Kidney capillary endothelial cell (primary cell): ENCODE data around the gene RPS5.
"Not testable (repeated sequence)": the region's sequence is repeated elsewhere in the genome, so short reads cannot be mapped to it uniquely, and the experiment has no call there.

Experiments used
- DNase-seq: peaks from one replicate; pipeline ENCODE4 v3.0.0-alpha.2; 2018; ENCODE audit warnings: low spot score

The RPS5 gene

GRCh38 chr19:58386576-58387337, at the start of gene RPS5:
RPS5 (plus strand) TSS chr19:58387269; CDS start chr19:58388138, 869 bp downstream.
- peak; percentile 99 for DNase-seq

GRCh38 chr19:58338336-58338735, 48.7 kb upstream of the RPS5 start:
- no peak for DNase-seq

GRCh38 chr19:58338825-58339558, 48.1 kb upstream of the RPS5 start:
- DNase-seq, result no peak

GRCh38 chr19:58345558-58345957, 41.5 kb upstream of the RPS5 start:
- DNase-seq, result no peak

- no peak for DNase-seq
Measured at GRCh38 chr19:58346961-58347929, 39.8 kb upstream of the RPS5 start.

- DNase-seq, result not testable (repeated sequence)
Measured at GRCh38 chr19:58348080-58348479, 39.0 kb upstream of the RPS5 start.

- DNase-seq, result no peak
Measured at GRCh38 chr19:58349590-58349989, 37.5 kb upstream of the RPS5 start.

GRCh38 chr19:58350001-58350861, 36.8 kb upstream of the RPS5 start:
- DNase-seq, result no peak

GRCh38 chr19:58350871-58351557, 36.1 kb upstream of the RPS5 start:
- no peak for DNase-seq

GRCh38 chr19:58351558-58351878, 35.6 kb upstream of the RPS5 start:
- no peak for DNase-seq

GRCh38 chr19:58351990-58352755, 34.9 kb upstream of the RPS5 start:
- DNase-seq, result no peak

- no peak for DNase-seq
Measured at GRCh38 chr19:58352760-58353671, 34.1 kb upstream of the RPS5 start, which contains the start of gene A1BG. A1BG (minus strand) TSS chr19:58353492; CDS start chr19:58353437, 55 bp downstream.

- DNase-seq, result no peak
Measured at GRCh38 chr19:58353717-58354477, 33.2 kb upstream of the RPS5 start.

GRCh38 chr19:58354478-58355030, 32.5 kb upstream of the RPS5 start:
- DNase-seq, result no peak

GRCh38 chr19:58355215-58355796, 31.8 kb upstream of the RPS5 start:
- no peak for DNase-seq

- no peak for DNase-seq
Measured at GRCh38 chr19:58355908-58356765, 30.9 kb upstream of the RPS5 start.
